KBM-7 (cell line): ENCODE data around the gene CEP350.

Experiments used
- DNase-seq: peaks from one replicate; pipeline ENCODE4 v3.0.0-alpha.2; 2015
- in situ Hi-C: fragments of 300-500 bp; cut with MboI; formaldehyde crosslinking; loops from 2 replicates; pipeline ENCODE4 v1.14.3; 2020; ENCODE audit warnings: low sequenced_read_pairs, low pct_unique_long_range_greater_than_20kb, mixed read lengths

Gene CEP350

GRCh38 chr1:180040034-180040433 is 85.4 kb downstream of the CEP350 start:
- in situ Hi-C loops: no loop called here

GRCh38 chr1:180041582-180041981 is 87.0 kb downstream of the CEP350 start:
- peak; percentile 41 for DNase-seq
- in situ Hi-C loops: no loop called here

More at GRCh38 chr1:180040034-180040433, 85.4 kb downstream of the CEP350 start:
- DNase-seq: peak; percentile 3

- in situ Hi-C loops: no loop called here
- no peak for DNase-seq
These were observed 88.5 kb downstream of the CEP350 start for GRCh38 chr1:180042988-180043622.

- no peak for DNase-seq
- in situ Hi-C loops: no loop called here
These were observed 89.2 kb downstream of the CEP350 start for GRCh38 chr1:180043785-180044184.

- in situ Hi-C loops: no loop called here
- no peak for DNase-seq
These were observed 92.1 kb downstream of the CEP350 start for GRCh38 chr1:180046674-180047073.

- DNase-seq: no peak
- in situ Hi-C loops: no loop called here
These were observed 99.3 kb downstream of the CEP350 start for GRCh38 chr1:180053594-180054567.

GRCh38 chr1:180057883-180058396 is 103.3 kb downstream of the CEP350 start:
- DNase-seq: peak; percentile 49
- in situ Hi-C loops: no loop called here

- in situ Hi-C loops: no loop called here
- no peak for DNase-seq
These were observed 106.4 kb downstream of the CEP350 start for GRCh38 chr1:180061019-180061418.

- in situ Hi-C loops: no loop called here
- no peak for DNase-seq
These were observed 107.9 kb downstream of the CEP350 start for GRCh38 chr1:180062452-180062971.

GRCh38 chr1:180065408-180065807 is 110.8 kb downstream of the CEP350 start:
- in situ Hi-C loops: no loop called here
- DNase-seq: no peak

GRCh38 chr1:180066150-180066549 is 111.5 kb downstream of the CEP350 start:
- DNase-seq: no peak
- in situ Hi-C loops: no loop called here

GRCh38 chr1:180070286-180070685 is 115.7 kb downstream of the CEP350 start:
- in situ Hi-C loops: no loop called here

GRCh38 chr1:180071759-180072158 is 117.1 kb downstream of the CEP350 start:
- in situ Hi-C loops: no loop called here
- no peak for DNase-seq

More at GRCh38 chr1:180070286-180070685, 115.7 kb downstream of the CEP350 start:
- no peak for DNase-seq

- in situ Hi-C loops: no loop called here
- no peak for DNase-seq
These were observed 125.8 kb downstream of the CEP350 start for GRCh38 chr1:180080439-180080838.

- in situ Hi-C loops: no loop called here
- no peak for DNase-seq
These were observed 126.9 kb downstream of the CEP350 start for GRCh38 chr1:180081474-180081873.

GRCh38 chr1:180083164-180083563 is 128.6 kb downstream of the CEP350 start:
- in situ Hi-C loops: no loop called here
- DNase-seq: no peak

GRCh38 chr1:180084867-180085266 is 130.3 kb downstream of the CEP350 start:
- in situ Hi-C loops: no loop called here
- DNase-seq: no peak

- in situ Hi-C loops: no loop called here
- no peak for DNase-seq
These were observed 130.7 kb downstream of the CEP350 start for GRCh38 chr1:180085331-180085730.

GRCh38 chr1:180092931-180093650 is 138.5 kb downstream of the CEP350 start:
- no peak for DNase-seq
- in situ Hi-C loops: no loop called here
